HT-29 (cell line): ENCODE data around the gene USB1. TPM values are rescaled to one million over a fixed set of nuclear protein-coding genes. Genes with fewer than 3 reads are reported as not detected.

ENCODE experiments used
- DNase-seq: peaks from one replicate; pipeline ENCODE4 v3.0.0-alpha.2; 2015; ENCODE audit warnings: low spot score
- total RNA-seq: library from RNA; depleted of rRNA; stranded (reverse); fragments of >200 nt; shearing (Covaris generic); gene quantifications from 2 replicates; pipeline ENCODE4 v1.2.3, GENCODE V29; 2014; rRNA removed

Gene USB1
- 18.8 and 24.4 TPM in 2 replicates for total RNA-seq

- peak; percentile 79 for DNase-seq
Measured at GRCh38 chr16:58000706-58001676, at the start of gene USB1. Gene USB1 (plus strand): TSS chr16:58001407. CDS start chr16:58001484, 77 bp downstream.

GRCh38 chr16:57952909-57953308 is 48.3 kb upstream of the USB1 start:
- DNase-seq: no peak

GRCh38 chr16:57953857-57954256 is 47.4 kb upstream of the USB1 start:
- DNase-seq: no peak

- peak; percentile 32 for DNase-seq
Measured at GRCh38 chr16:57955572-57956188, 45.5 kb upstream of the USB1 start.

GRCh38 chr16:57956270-57956808 is 44.9 kb upstream of the USB1 start:
- DNase-seq: no peak

- DNase-seq: no peak
Measured at GRCh38 chr16:57956924-57957672, 44.1 kb upstream of the USB1 start.

- no peak for DNase-seq
Measured at GRCh38 chr16:57957673-57958392, 43.4 kb upstream of the USB1 start.

GRCh38 chr16:57958544-57958943 is 42.7 kb upstream of the USB1 start:
- DNase-seq: no peak

GRCh38 chr16:57959121-57959520 is 42.1 kb upstream of the USB1 start:
- DNase-seq: no peak

GRCh38 chr16:57959804-57960203 is 41.4 kb upstream of the USB1 start:
- no peak for DNase-seq

- no peak for DNase-seq
Measured at GRCh38 chr16:57960310-57960709, 40.9 kb upstream of the USB1 start.

- DNase-seq: no peak
Measured at GRCh38 chr16:57960826-57961472, 40.3 kb upstream of the USB1 start.

- DNase-seq: no peak
Measured at GRCh38 chr16:57961538-57961937, 39.7 kb upstream of the USB1 start.

GRCh38 chr16:57962046-57962445 is 39.2 kb upstream of the USB1 start:
- DNase-seq: no peak

GRCh38 chr16:57962756-57963155 is 38.5 kb upstream of the USB1 start:
- DNase-seq: no peak

- no peak for DNase-seq
Measured at GRCh38 chr16:57964157-57964700, 37.0 kb upstream of the USB1 start.

- DNase-seq: no peak
Measured at GRCh38 chr16:57966204-57966771, 34.9 kb upstream of the USB1 start.

- DNase-seq: no peak
Measured at GRCh38 chr16:57966986-57967385, 34.2 kb upstream of the USB1 start.

- DNase-seq: no peak
Measured at GRCh38 chr16:57967916-57968315, 33.3 kb upstream of the USB1 start.
